ENCODE results near the gene BRD1. TPM values are rescaled to one million over a fixed set of nuclear protein-coding genes. Genes with fewer than 3 reads are reported as not detected.
"Not testable (repeated sequence)": the region's sequence is repeated elsewhere in the genome, so short reads cannot be mapped to it uniquely, and the experiment has no call there.

BRD1 gene
- total RNA-seq, 1 experiment from 2014 or later: 51.2 TPM

- H3K27me3 ChIP-seq (replicated peaks; ENCODE audit: insufficient read depth, low read depth, low read length, poor library complexity): no peaks in the 10 kb centered on the region
- ChIA-PET CTCF (no interaction called here), POLR2A (ENCODE audit: low non-redundant PET) (no interaction called here)
- H3K4me3 ChIP-seq (ENCODE audit: low read depth, low read length, poor library complexity, severe bottlenecking): no peak overlapping the region
- intact Hi-C loops (cut with micrococcal nuclease; ENCODE audit: unreplicated experiment): no loop called here
- no TSS peak for BruUV-seq (replicated peaks)
- peak overlapping the region; percentile 96 for H3K27ac ChIP-seq (ENCODE audit: low read depth, low read length, poor library complexity, severe bottlenecking)
- DNase-seq (ENCODE audit: low spot score): no peak
- H3K36me3 ChIP-seq (ENCODE audit: insufficient read depth, low read length, poor library complexity, severe bottlenecking): peaks cover 61% of the 10 kb centered on the region
- H3K9me3 ChIP-seq (ENCODE audit: low read depth, low read length, poor library complexity, severe bottlenecking): no peaks in the 10 kb centered on the region
- peaks cover 12% of the 10 kb centered on the region for H3K4me1 ChIP-seq (ENCODE audit: insufficient read depth, low read length, poor library complexity, severe bottlenecking)
- TF ChIP-seq EZH2 (IDR thresholded peaks at IDR 0.05; ENCODE audit: borderline replicate concordance, low read depth, low read length, poor library complexity, severe bottlenecking) (no peak), CTCF (conservative IDR thresholded peaks at IDR 0.05; ENCODE audit: low read depth, low read length) (no peak)
Observed at GRCh38 chr22:49824185-49824925, 3.3 kb downstream of the BRD1 start.

DNA sequence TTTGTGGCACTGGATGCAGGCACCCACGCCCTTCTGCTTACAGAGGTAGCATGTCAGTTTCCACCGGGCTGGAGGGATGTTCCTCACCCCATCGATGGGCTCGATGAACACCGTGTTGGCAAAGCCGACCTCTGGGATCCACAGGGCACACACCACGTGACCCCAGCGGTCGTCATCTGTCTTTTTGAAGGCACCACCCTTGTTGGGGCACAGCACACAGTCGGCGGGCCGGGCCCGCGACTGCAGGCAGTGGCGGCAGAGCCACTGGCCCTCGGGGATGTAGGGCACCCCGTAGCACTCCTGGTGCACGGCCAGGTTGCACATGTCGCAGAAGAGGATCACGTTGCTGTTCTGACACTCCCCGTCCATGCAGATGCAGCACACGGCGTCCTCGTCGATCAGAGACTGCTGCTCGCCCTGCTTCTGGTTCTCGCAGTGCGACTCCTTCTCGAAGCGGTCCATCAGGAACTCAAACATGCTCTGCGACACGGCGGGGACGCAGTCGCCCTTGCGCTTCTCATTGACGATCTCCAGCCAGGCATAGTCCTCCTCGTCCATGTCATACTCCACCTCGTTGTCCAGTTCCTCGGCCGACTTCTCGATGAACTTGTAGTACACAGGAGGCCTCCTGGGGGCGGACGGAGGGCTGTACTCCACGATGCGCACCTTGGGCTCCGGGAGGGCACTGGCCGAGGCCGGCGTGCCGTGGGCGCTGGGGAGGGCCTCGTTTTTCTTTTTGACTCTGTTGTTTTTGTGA lies 4.2 kb downstream of the BRD1 start:
- intact Hi-C loops (cut with micrococcal nuclease; ENCODE audit: unreplicated experiment): no loop called here
- no peak for TF ChIP-seq CTCF (conservative IDR thresholded peaks at IDR 0.05; ENCODE audit: low read depth, low read length)
- no peak for TF ChIP-seq EZH2 (IDR thresholded peaks at IDR 0.05; ENCODE audit: borderline replicate concordance, low read depth, low read length, poor library complexity, severe bottlenecking)
- CTCF ChIA-PET: no interaction called here
- POLR2A ChIA-PET (ENCODE audit: low non-redundant PET): no interaction called here
- no peak for DNase-seq (ENCODE audit: low spot score)
- H3K36me3 ChIP-seq (ENCODE audit: insufficient read depth, low read length, poor library complexity, severe bottlenecking): peaks cover 67% of the 10 kb centered on the region
- H3K4me1 ChIP-seq (ENCODE audit: insufficient read depth, low read length, poor library complexity, severe bottlenecking): peaks cover 12% of the 10 kb centered on the region
- no peak overlapping the region for H3K27ac ChIP-seq (ENCODE audit: low read depth, low read length, poor library complexity, severe bottlenecking)
- no peak overlapping the region for H3K4me3 ChIP-seq (ENCODE audit: low read depth, low read length, poor library complexity, severe bottlenecking)
- BruUV-seq (replicated peaks): TSS peak; percentile 5
- no peaks in the 10 kb centered on the region for H3K9me3 ChIP-seq (ENCODE audit: low read depth, low read length, poor library complexity, severe bottlenecking)
- no peaks in the 10 kb centered on the region for H3K27me3 ChIP-seq (replicated peaks; ENCODE audit: insufficient read depth, low read depth, low read length, poor library complexity)

GRCh38 chr22:49821741-49822140 lies 5.9 kb downstream of the BRD1 start:
- Histone ChIP-seq H3K4me1 (ENCODE audit: insufficient read depth, low read length, poor library complexity, severe bottlenecking) (peaks cover 12% of the 10 kb centered on the region), H3K36me3 (ENCODE audit: insufficient read depth, low read length, poor library complexity, severe bottlenecking) (peaks cover 84% of the 10 kb centered on the region)
- BruUV-seq (replicated peaks); H3K27ac ChIP-seq (ENCODE audit: low read depth, low read length, poor library complexity, severe bottlenecking); H3K4me3 ChIP-seq (ENCODE audit: low read depth, low read length, poor library complexity, severe bottlenecking); intact Hi-C loops (cut with micrococcal nuclease; ENCODE audit: unreplicated experiment); H3K9me3 ChIP-seq (ENCODE audit: low read depth, low read length, poor library complexity, severe bottlenecking); DNase-seq (ENCODE audit: low spot score); POLR2A ChIA-PET (ENCODE audit: low non-redundant PET); CTCF ChIA-PET; H3K27me3 ChIP-seq (replicated peaks; ENCODE audit: insufficient read depth, low read depth, low read length, poor library complexity): not testable (repeated sequence)

Measured in A673 (cell line).